Measurements from ENCODE around the gene PGS1.

Gene PGS1

GRCh38 chr17:78384479-78385175 is 6.2 kb downstream of the PGS1 start:
- DNase-seq (ENCODE audit: extremely low read depth in 1 of 2, low read depth in 1 of 2) = no peak

- DNase-seq (ENCODE audit: extremely low read depth in 1 of 2, low read depth in 1 of 2) = no peak
These were observed 9.8 kb downstream of the PGS1 start for GRCh38 chr17:78387977-78388941.

- DNase-seq (ENCODE audit: extremely low read depth in 1 of 2, low read depth in 1 of 2) = no peak
These were observed 12.0 kb downstream of the PGS1 start for GRCh38 chr17:78390241-78391050.

GRCh38 chr17:78391051-78391431 is 12.6 kb downstream of the PGS1 start:
- DNase-seq (ENCODE audit: extremely low read depth in 1 of 2, low read depth in 1 of 2) = no peak

- no peak for DNase-seq (ENCODE audit: extremely low read depth in 1 of 2, low read depth in 1 of 2)
These were observed 13.4 kb downstream of the PGS1 start for GRCh38 chr17:78391843-78392242.

- no peak for DNase-seq (ENCODE audit: extremely low read depth in 1 of 2, low read depth in 1 of 2)
These were observed 13.8 kb downstream of the PGS1 start for GRCh38 chr17:78392295-78392694.

- no peak for DNase-seq (ENCODE audit: extremely low read depth in 1 of 2, low read depth in 1 of 2)
These were observed 15.1 kb downstream of the PGS1 start for GRCh38 chr17:78393575-78393974.

- no peak for DNase-seq (ENCODE audit: extremely low read depth in 1 of 2, low read depth in 1 of 2)
These were observed 15.8 kb downstream of the PGS1 start for GRCh38 chr17:78394209-78394608.

- DNase-seq (ENCODE audit: extremely low read depth in 1 of 2, low read depth in 1 of 2) = no peak
These were observed 16.7 kb downstream of the PGS1 start for GRCh38 chr17:78395155-78395554.

- DNase-seq (ENCODE audit: extremely low read depth in 1 of 2, low read depth in 1 of 2) = no peak
These were observed 18.2 kb downstream of the PGS1 start for GRCh38 chr17:78396441-78397337.

- no peak for DNase-seq (ENCODE audit: extremely low read depth in 1 of 2, low read depth in 1 of 2)
These were observed 19.2 kb downstream of the PGS1 start for GRCh38 chr17:78397681-78398101.

- DNase-seq (ENCODE audit: extremely low read depth in 1 of 2, low read depth in 1 of 2) = no peak
These were observed 19.9 kb downstream of the PGS1 start for GRCh38 chr17:78398390-78398789.

- DNase-seq (ENCODE audit: extremely low read depth in 1 of 2, low read depth in 1 of 2) = no peak
These were observed 20.7 kb downstream of the PGS1 start for GRCh38 chr17:78399028-78399692.

- no peak for DNase-seq (ENCODE audit: extremely low read depth in 1 of 2, low read depth in 1 of 2)
These were observed 21.3 kb downstream of the PGS1 start for GRCh38 chr17:78399693-78400144.

GRCh38 chr17:78400581-78401240 is 22.3 kb downstream of the PGS1 start:
- DNase-seq (ENCODE audit: extremely low read depth in 1 of 2, low read depth in 1 of 2) = no peak

GRCh38 chr17:78401246-78401645 is 22.8 kb downstream of the PGS1 start:
- DNase-seq (ENCODE audit: extremely low read depth in 1 of 2, low read depth in 1 of 2) = no peak

- DNase-seq (ENCODE audit: extremely low read depth in 1 of 2, low read depth in 1 of 2) = no peak
These were observed 23.4 kb downstream of the PGS1 start for GRCh38 chr17:78401891-78402290.

- no peak for DNase-seq (ENCODE audit: extremely low read depth in 1 of 2, low read depth in 1 of 2)
These were observed 25.4 kb downstream of the PGS1 start for GRCh38 chr17:78403822-78404221.

GRCh38 chr17:78406396-78406795 is 27.9 kb downstream of the PGS1 start:
- no peak for DNase-seq (ENCODE audit: extremely low read depth in 1 of 2, low read depth in 1 of 2)

Measured in activated CD8-positive, alpha-beta memory T cell treated with anti-CD3 and anti-CD28 coated beads for 1 hour (primary cell).